Activated naive CD4-positive, alpha-beta T cell treated with anti-CD3 and anti-CD28 coated beads for 36 hours (primary cell): ENCODE results near the gene ITGA5. TPM values are rescaled to one million over a fixed set of nuclear protein-coding genes. Genes with fewer than 3 reads are reported as not detected.

Source experiments
- CTCF ChIA-PET: fragments of 350-600 bp; sonication (Branson Sonifier 250); formaldehyde crosslinking; loops from one replicate; lab custom pipeline; 2021; ENCODE audit warnings: antibody characterized with exemption; lab: Charles Lee
- DNase-seq: peaks from one replicate; pipeline ENCODE4 v3.0.0-alpha.2; 2020
- H3K27ac Mint-ChIP-seq: one replicate; pipeline ENCODE4 v1.8.0; 2021; ENCODE audit warnings: mild to moderate bottlenecking, mixed read lengths
- H3K27me3 Mint-ChIP-seq: one replicate; pipeline ENCODE4 v1.8.0; 2021; ENCODE audit warnings: low read depth, mixed read lengths
- H3K36me3 Mint-ChIP-seq: one replicate; pipeline ENCODE4 v1.8.0; 2021; ENCODE audit warnings: low read depth, mixed read lengths
- H3K4me1 Mint-ChIP-seq: one replicate; pipeline ENCODE4 v1.8.0; 2021; ENCODE audit warnings: low read depth, mixed read lengths
- H3K4me3 Mint-ChIP-seq: one replicate; pipeline ENCODE4 v1.8.0; 2021; ENCODE audit warnings: mild to moderate bottlenecking, moderate library complexity, mixed read lengths
- H3K9me3 Mint-ChIP-seq: one replicate; pipeline ENCODE4 v1.8.0; 2021; ENCODE audit warnings: mixed read lengths
- intact Hi-C: fragments of 100-400 bp; cut with micrococcal nuclease; formaldehyde crosslinking; loops from one replicate; pipeline ENCODE4 v1.15.1; 2023
- total RNA-seq, 2 experiments: library from RNA; stranded (reverse); gene quantifications; one replicate each; pipeline ENCODE4 v1.2.3, GENCODE V29; 2021

ITGA5 gene
- total RNA-seq, 2 experiments from 2014 or later = 17.9 to 18.4 TPM

GRCh38 chr12:54373649-54374561, 45.2 kb downstream of the ITGA5 start:
- no peak for DNase-seq
- intact Hi-C loops = no loop called here
- Mint-ChIP-seq H3K36me3 (no peaks in the 10 kb centered on the region), H3K9me3 (no peaks in the 10 kb centered on the region), H3K27ac (no peak overlapping the region), H3K4me1 (peaks cover 23% of the 10 kb centered on the region), H3K4me3 (no peak overlapping the region), H3K27me3 (no peaks in the 10 kb centered on the region)
- CTCF ChIA-PET = interaction anchor here (0.6 to 1.3 kb wide), 3 partner anchors 19 to 172 kb away, joined by 3 to 4 read pairs (median 3); partner anchors contain the start of gene COPZ1

GRCh38 chr12:54372113-54372806, 46.8 kb downstream of the ITGA5 start:
- intact Hi-C loops = no loop called here
- Mint-ChIP-seq H3K27me3 (no peaks in the 10 kb centered on the region), H3K36me3 (no peaks in the 10 kb centered on the region), H3K9me3 (no peaks in the 10 kb centered on the region), H3K27ac (no peak overlapping the region), H3K4me1 (peaks cover 29% of the 10 kb centered on the region), H3K4me3 (no peak overlapping the region)
- CTCF ChIA-PET = interaction anchor here (0.8 to 2.5 kb wide), 6 partner anchors 8 to 165 kb away, joined by 3 to 14 read pairs (median 5); partner anchors contain the start of gene COPZ1
- DNase-seq = peak; percentile 52

- intact Hi-C loops = no loop called here
- Mint-ChIP-seq H3K36me3 (no peaks in the 10 kb centered on the region), H3K4me3 (no peak overlapping the region), H3K9me3 (no peaks in the 10 kb centered on the region), H3K4me1 (peaks cover 29% of the 10 kb centered on the region), H3K27me3 (no peaks in the 10 kb centered on the region), H3K27ac (no peak overlapping the region)
- no peak for DNase-seq
- CTCF ChIA-PET = interaction anchor here (0.9 to 2.5 kb wide), 13 partner anchors 8 to 170 kb away, joined by 3 to 18 read pairs (median 6); no protein-coding TSS in a partner anchor
Observed at GRCh38 chr12:54371328-54372112, 47.5 kb downstream of the ITGA5 start.

GRCh38 chr12:54370171-54370730, 48.8 kb downstream of the ITGA5 start:
- CTCF ChIA-PET = interaction anchor here (0.6 to 2.5 kb wide), 15 partner anchors 9 to 178 kb away, joined by 3 to 18 read pairs (median 5); no protein-coding TSS in a partner anchor
- no peak for DNase-seq
- no peak overlapping the region for H3K27ac Mint-ChIP-seq
- no peaks in the 10 kb centered on the region for H3K9me3 Mint-ChIP-seq
- peaks cover 29% of the 10 kb centered on the region for H3K4me1 Mint-ChIP-seq
- peak overlapping the region; percentile 31 for H3K4me3 Mint-ChIP-seq
- intact Hi-C loops = no loop called here
- H3K27me3 Mint-ChIP-seq = no peaks in the 10 kb centered on the region
- no peaks in the 10 kb centered on the region for H3K36me3 Mint-ChIP-seq

GRCh38 chr12:54369597-54370131, 49.4 kb downstream of the ITGA5 start:
- intact Hi-C loops = loop anchor here (5.0 kb wide), 1 partner anchor 352 kb away; no protein-coding TSS in a partner anchor
- CTCF ChIA-PET = interaction anchor here (0.6 to 1.8 kb wide), 6 partner anchors 9 to 177 kb away, joined by 3 to 18 read pairs (median 6); no protein-coding TSS in a partner anchor
- Mint-ChIP-seq H3K4me1 (peaks cover 34% of the 10 kb centered on the region), H3K9me3 (no peaks in the 10 kb centered on the region), H3K36me3 (no peaks in the 10 kb centered on the region), H3K4me3 (no peak overlapping the region), H3K27me3 (no peaks in the 10 kb centered on the region), H3K27ac (no peak overlapping the region)
- DNase-seq = no peak

- Mint-ChIP-seq H3K4me3 (peak overlapping the region; percentile 23), H3K36me3 (no peaks in the 10 kb centered on the region), H3K27ac (no peak overlapping the region), H3K9me3 (no peaks in the 10 kb centered on the region), H3K4me1 (peaks cover 41% of the 10 kb centered on the region), H3K27me3 (no peaks in the 10 kb centered on the region)
- peak; percentile 97 for DNase-seq
- CTCF ChIA-PET = interaction anchor here (0.5 to 4.1 kb wide), 28 partner anchors 9 to 324 kb away, joined by 3 to 64 read pairs (median 5); partner anchors contain the start of genes COPZ1 and ZNF385A
- intact Hi-C loops = loop anchor here (1.0 to 5.0 kb wide), 6 partner anchors 10 to 352 kb away; no protein-coding TSS in a partner anchor
Observed at GRCh38 chr12:54368709-54369596, 50.1 kb downstream of the ITGA5 start.

- Mint-ChIP-seq H3K36me3 (no peaks in the 10 kb centered on the region), H3K27me3 (no peaks in the 10 kb centered on the region), H3K9me3 (no peaks in the 10 kb centered on the region), H3K27ac (no peak overlapping the region), H3K4me1 (peaks cover 43% of the 10 kb centered on the region), H3K4me3 (peak overlapping the region; percentile 23)
- CTCF ChIA-PET = interaction anchor here (0.6 to 4.1 kb wide), 29 partner anchors 9 to 323 kb away, joined by 3 to 64 read pairs (median 5); partner anchors contain the start of genes COPZ1 and ZNF385A
- intact Hi-C loops = loop anchor here (1.0 to 5.0 kb wide), 6 partner anchors 11 to 351 kb away; no protein-coding TSS in a partner anchor
- no peak for DNase-seq
Observed at GRCh38 chr12:54368025-54368708, 50.9 kb downstream of the ITGA5 start.

GRCh38 chr12:54364413-54364812, 54.7 kb downstream of the ITGA5 start, which contains the start of gene GPR84:
Gene GPR84, minus strand, starts transcription at chr12:54364486. Its CDS starts 635 bp downstream, at chr12:54363851.
- H3K4me3 Mint-ChIP-seq = peak within 1 kb of the TSS; percentile 58
- no peaks in the 10 kb centered on the region for H3K36me3 Mint-ChIP-seq
- CTCF ChIA-PET = no interaction called here
- H3K27ac Mint-ChIP-seq = peak within 1 kb of the TSS; percentile 84
- H3K27me3 Mint-ChIP-seq = no peaks in the 10 kb centered on the region
- intact Hi-C loops = loop anchor here (1.0 kb wide), 3 partner anchors 40 to 148 kb away; partner anchors contain the start of genes CBX5 and HNRNPA1
- DNase-seq = peak; percentile 77
- H3K9me3 Mint-ChIP-seq = no peaks in the 10 kb centered on the region
- peaks cover 43% of the 10 kb centered on the region for H3K4me1 Mint-ChIP-seq

- intact Hi-C loops = loop anchor here (1.0 kb wide), 3 partner anchors 39 to 147 kb away; partner anchors contain the start of genes CBX5 and HNRNPA1
- CTCF ChIA-PET = interaction anchor here (2.1 to 9.1 kb wide), 5 partner anchors 16 to 112 kb away, joined by 5 to 117 read pairs (median 19); partner anchors contain the start of gene COPZ1
- Mint-ChIP-seq H3K27ac (peak overlapping the region; percentile 27), H3K9me3 (no peaks in the 10 kb centered on the region), H3K36me3 (no peaks in the 10 kb centered on the region), H3K4me1 (peaks cover 35% of the 10 kb centered on the region), H3K27me3 (no peaks in the 10 kb centered on the region), H3K4me3 (no peak overlapping the region)
- no peak for DNase-seq
Observed at GRCh38 chr12:54363618-54364017, 55.4 kb downstream of the ITGA5 start.
